Hematopoietic multipotent progenitor cell treated with erythropoietin and hydrocortisone succinate and interleukin-3 and kit ligand, for 8 days (in vitro differentiated cells): ENCODE results near the gene EXOC7.

Experiments used
- DNase-seq: peaks from one replicate; pipeline ENCODE4 v3.0.0-alpha.2; 2015

Gene EXOC7

DNA sequence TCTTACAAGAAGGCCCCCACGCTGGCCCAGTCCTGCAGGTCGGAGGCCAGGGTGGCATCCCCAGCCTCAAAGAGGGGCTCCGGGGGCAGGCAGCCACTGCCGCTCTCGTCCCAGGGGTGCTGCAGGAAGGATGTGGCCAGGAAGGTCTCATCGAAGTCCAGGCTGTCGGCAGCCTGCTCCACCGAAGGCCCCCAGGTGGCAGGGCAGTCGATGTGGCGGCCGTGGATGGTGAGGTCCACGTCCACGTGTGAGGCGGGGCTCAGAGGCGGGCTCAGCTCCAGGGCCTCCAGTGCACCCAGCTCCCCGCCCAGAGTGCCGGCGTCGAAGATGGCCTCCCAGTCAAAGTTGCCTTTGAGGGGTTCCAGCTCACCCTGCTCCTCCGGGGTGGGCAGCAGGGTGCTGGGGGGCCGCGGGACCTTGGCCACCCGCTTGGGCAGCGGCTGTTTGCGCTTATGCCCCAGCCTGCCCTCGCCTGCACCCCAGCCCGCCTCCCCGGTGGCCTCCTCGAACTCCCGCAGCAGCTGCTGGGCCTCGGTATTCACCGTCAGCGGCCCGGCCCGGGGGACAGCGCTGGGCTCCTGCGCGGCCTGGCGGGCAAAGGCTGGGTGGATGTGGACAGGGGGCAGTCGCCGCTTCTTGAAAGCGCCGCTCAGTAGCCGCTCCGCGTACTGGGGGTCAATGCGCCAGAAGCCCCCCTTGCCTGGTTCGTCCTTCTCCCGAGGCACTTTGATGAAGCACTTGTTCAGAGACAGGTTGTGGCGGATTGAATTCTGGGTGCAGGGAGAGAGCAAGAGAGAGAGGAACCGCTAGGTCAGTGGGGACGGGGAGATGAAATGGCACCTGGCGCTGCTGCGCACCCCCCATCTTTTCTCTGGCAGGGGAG is 34.0 kb upstream of the EXOC7 start:
- DNase-seq = no peak

GRCh38 chr17:76137001-76137350 is 33.4 kb upstream of the EXOC7 start:
- DNase-seq = no peak

GRCh38 chr17:76136276-76137000 is 32.9 kb upstream of the EXOC7 start:
- no peak for DNase-seq

DNA sequence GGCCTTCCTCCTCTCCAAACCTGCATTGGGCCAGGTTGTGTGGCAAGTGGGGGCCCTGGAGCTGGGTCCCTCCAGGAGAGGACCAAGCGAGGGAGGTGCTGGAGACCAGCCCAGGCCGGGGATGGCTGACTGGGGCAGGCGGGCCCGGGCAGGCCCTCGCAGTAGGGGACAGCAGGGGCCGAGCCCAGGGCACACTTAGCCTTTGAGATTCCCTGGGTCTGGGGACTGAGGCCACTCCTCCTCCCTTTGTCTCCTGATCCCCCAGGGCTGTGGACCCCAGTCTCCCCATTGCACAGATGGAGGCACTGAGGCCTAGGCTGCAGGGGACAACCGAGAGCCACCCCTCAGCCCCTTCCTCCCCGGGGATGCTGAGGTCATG is 32.2 kb upstream of the EXOC7 start:
- no peak for DNase-seq

DNA sequence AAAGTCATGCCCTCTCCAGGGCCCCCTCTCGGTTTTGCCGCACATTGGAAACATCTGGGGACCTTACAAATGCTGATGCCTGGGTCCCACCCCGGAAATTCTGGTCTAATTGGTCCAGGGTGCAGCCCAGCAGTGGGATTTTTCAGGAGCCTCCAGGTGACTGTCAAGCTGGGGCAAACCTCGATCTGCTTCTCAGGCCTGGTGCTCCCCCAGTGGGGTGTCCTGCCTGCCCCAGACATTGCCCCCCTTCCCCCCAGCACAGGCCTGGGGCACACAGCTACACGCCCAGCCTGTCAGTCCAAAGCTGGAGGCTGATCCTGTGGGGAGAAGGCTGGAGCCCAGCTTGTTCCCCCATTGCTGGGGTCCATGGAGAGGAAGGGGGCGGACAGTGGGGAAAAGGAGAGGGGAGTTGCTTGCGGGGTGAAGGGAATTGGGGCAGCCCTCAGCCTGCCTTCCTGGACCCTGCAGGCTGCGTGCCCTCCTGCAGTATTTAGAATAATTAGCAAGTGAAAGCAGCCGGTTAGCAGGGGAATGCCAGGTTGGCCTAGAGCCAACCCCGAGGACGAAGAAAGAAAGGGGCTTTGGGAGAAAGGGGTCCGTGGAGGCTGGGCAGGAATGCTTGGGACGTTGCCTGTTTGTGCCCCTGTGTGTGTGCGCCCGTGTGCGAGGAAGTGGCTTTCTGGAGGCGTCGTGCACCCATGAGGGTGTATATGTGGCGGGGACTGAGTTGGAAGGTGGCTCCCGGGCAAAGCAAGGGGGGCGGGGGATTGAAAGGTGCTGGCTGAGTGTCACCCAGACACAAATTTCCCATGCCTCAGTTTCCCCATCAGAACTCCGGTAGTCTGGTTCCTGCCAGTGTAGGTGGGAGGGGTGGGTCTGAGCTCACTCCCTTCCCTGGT is 31.6 kb upstream of the EXOC7 start:
- no peak for DNase-seq

DNA sequence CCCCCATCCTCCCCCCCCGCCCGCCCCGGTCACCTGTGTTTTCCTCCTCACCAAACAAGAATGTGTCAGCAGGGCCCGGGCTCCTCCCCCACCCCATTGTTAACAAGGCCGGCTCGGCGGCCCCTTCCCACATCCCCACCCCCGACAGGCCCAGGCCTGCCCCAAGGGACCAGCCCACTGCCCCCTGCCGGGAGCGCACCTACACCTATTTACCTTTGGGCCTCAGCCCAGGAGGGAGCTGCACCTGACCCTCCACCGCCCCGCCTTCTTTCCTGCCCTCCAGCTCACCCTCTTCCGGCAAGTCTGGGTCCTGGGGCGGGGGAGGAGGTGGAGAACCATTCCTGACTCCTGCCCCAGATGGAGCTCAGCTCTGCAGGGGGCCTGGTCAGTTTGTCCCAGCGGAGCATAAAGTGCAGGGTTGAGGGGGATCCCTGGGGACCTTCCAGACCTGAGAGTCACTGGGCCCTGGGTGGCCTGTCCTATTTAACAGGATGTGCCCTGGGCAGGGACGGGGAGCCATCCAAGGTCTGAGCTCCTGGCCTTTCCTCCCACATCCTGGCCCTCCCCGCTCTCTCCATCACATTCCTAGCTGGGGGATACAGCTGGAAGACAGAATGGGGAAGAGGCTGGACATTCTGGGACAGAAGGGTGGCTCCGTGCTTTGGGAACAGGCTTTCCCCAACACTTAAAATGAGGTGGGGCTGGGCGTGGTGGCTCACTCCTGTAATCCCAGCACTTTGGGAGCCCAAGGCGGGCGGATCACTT is 29.2 kb upstream of the EXOC7 start:
- DNase-seq = no peak

DNA sequence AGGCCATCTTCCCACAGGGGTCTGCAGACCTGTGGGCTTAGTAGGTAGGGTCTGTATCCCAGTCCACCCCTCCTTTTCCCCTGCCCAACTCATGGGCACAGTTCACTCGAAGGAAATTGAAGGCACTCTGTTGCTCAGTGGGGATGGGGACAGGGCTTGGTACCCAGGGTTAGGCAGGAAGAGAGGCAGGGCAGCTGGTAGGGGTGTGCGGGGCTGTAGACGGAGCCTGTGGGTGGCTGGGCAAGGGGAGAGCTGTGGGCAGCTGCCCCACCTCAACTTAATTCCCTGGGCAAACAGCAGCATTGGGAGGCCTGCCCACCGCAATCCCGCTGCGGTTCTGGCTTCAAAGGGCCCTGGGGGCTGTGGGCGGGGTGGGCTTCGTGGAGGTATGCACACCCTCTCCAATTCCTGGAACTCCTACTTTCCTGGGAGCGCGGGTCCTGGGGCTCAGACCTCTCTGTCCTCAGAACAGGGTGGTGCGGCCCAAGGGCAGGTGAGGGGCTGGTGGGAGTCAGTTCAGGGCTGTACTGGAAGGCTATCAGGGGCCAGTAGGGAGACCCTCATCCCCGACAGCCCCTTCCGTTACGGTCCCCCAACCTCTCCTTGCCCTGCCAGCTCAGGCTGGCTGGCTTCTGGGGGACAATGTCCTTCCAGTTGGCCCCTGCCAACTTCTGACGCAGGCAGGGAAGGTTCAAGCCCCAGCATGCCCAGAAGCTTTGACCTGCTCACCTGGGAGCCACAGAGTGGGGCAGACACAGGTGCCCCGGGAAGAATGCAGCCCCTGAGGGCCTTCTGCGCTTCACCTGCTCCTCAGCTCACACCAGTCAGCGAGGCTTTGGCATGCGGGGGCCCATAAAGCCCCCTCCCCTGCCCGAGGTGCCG is 28.3 kb upstream of the EXOC7 start:
- DNase-seq = no peak

- no peak for DNase-seq
These were observed 27.6 kb upstream of the EXOC7 start for GRCh38 chr17:76131051-76131691.

GRCh38 chr17:76130473-76130872 is 26.9 kb upstream of the EXOC7 start:
- DNase-seq = no peak

DNA sequence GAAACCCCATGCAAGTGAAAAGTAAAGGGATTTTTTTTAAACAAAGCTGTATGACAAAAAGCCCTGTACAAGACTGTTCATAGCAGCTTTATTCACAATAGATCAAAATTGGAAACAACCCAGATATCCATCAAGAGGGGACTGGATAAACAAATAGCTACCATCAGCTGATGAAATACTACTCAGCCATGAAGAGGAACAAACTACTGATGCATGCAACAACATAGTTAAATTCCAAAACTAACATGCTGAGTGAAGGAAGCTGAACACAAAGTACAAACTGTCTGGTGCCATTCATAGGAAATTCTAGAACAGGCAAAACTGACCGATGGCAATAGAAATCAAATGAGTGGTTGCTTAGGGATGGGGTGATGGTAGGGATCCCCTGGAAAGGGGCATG is 22.3 kb upstream of the EXOC7 start:
- DNase-seq = no peak

DNA sequence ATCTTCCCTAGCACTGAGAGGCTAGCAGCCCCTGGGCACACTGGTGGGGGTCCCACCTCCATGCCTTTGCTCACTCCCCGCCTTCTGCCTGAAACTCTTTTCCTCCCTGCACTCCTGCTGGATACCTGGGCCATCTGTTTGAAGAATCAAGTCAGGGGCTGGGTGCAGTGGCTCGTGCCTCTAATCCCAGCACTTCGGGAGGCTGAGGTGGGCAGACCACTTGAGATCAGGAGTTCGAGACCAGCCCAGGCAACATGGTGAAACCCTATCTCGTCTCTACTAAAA is 21.7 kb upstream of the EXOC7 start:
- no peak for DNase-seq

DNA sequence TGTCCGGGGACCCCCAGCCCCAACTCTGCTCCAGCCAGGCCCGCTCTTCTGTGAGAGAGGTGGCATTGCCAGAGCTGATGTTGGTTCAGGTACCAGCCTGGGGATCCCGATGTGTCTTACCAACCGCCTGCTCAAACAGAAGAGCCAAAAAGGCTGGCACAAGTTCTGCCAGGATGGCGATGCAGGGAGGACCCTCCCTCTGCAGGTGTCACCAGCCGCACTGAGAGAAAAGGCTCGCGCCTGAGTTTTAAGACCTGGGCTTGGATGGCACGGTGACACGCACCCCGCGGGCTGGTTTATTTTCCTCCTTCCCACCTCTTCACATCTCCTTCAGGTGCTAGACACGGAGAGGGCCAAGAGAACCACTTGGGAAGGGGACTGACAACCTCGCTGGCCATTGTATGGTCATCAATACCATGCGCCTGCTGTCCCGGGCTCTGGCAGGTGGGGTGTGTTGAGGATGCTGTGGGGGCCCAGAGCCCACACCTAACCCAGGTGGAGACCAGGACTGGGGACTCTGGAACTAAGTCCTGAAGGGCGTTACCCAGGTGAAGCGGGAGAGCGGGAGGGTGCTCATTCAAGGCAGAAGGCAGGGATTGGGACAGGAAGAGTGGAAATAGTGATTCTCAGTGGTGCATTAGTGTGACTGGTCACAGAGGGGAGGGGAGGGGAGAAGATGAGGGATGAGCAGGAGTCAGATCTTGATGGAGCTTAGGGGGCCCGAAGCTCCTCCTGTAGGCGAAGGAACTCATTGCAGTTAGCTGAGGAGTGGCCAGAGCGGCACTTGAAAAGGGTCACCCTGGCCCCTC is 21.2 kb upstream of the EXOC7 start:
- DNase-seq = peak; percentile 29

DNA sequence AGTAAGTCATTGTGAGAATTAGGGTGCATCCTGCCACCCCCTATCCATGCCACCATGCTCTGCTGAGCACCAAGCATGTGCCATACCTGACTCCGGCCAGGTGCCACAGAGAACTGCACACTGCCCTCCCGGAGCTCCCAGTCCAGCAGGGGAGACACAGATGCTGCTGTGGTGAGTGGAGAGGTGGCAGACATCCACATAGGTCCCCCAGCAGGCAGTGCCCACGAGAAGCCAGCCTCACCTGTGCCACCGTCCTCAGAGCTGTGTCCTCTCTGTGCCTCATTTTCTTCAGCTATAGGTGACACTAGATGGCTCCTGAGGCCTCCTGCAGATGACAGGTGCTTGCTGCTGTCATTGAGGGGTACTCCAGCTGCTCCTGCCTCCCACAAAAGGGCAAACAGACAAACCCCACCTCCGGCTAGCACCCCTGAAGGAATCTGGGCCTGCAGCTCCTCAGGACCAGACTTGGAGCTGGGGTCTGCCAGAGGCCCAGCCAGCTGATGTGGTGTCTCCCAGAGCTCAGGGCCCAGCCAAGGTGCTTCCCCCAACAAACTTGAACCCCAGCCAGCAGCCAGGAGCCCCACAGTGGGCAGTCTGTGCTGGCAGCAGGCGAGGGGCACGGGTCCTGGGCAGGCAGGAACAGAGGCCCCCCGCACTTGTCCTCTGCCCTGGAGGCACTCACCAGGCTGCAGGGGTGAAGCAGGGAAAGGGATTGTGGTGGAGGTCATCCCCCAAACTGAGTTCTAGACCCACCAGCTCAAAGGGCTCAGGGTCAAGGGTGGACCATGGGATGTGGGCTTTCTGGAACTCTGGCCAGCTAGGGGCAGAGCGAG is 20.4 kb upstream of the EXOC7 start:
- no peak for DNase-seq

- DNase-seq = no peak
These were observed 19.6 kb upstream of the EXOC7 start for GRCh38 chr17:76123191-76123499.

DNA sequence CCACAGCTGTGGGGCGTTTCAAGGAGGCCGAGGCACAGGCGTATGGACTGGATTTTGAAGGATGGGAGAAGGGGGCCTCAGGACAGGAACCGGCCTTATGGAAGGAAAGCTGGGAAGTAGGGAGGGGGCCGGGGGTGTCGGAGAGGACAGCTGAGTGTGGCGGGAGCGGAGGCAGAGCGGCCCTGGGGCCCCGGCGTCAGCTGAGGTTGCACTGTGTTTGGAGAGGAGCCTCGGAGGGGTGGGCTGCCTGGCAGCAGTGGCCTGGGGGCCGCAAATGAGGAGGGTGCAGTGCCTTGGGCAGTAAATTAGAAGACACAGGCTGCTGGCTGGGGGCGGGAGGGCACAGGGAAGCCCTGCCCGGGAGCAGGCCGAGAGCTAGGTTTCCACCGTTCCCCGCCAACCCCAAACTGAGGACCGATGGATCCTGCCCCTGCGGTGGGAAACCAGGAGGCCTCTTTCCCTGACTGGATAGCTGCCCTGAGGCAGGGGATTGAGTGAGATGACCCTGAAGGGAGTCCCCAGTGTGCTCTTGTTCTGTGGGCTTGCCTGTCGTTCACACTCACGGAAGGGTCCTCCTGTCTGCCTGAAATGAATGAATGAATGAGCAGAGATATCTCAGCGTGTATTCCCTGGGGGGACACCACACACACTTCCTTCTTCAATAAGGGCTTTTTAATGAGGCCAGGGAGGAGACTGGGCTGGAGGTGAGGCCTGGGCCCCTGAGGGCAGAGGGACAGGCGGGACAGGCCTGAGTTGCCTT is 19.0 kb upstream of the EXOC7 start:
- no peak for DNase-seq

GRCh38 chr17:76121932-76122430 is 18.4 kb upstream of the EXOC7 start:
- DNase-seq = peak; percentile 28

GRCh38 chr17:76120658-76121008 is 17.0 kb upstream of the EXOC7 start:
- no peak for DNase-seq
